Measurements from ENCODE around the gene NUPR1.

NUPR1 gene

DNA sequence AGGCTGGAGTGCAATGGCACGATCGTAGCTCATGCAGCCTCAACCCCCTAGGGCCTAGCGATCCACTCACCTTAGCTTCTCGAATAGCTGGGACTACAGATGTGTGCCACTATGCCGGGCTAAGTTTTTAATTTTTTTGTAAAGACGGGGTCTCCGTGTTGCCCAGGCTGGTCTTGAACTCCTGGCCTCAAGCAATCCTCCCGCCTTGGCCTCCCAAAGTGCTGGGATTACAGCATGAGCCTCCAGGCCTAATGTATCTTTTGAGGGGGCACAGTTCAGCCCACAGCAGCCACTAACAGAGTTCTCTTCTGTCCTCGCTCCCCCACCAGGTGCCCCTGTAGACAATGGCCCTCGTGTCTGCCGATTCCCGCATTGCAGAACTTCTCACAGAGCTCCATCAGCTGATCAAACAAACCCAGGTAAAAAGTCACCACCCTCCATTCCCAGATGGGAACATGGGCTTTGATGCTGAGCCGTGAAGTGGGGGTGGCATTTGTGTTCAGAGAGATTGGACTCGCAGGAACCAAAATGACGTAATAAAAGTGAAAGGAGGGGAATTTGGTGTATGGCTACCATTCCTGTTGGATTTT is 42.0 kb upstream of the NUPR1 start:
- H3K27ac ChIP-seq (ENCODE audit: extremely low read depth, low read depth, low read length), result no peak overlapping the region
- TF ChIP-seq, protein P1, sequence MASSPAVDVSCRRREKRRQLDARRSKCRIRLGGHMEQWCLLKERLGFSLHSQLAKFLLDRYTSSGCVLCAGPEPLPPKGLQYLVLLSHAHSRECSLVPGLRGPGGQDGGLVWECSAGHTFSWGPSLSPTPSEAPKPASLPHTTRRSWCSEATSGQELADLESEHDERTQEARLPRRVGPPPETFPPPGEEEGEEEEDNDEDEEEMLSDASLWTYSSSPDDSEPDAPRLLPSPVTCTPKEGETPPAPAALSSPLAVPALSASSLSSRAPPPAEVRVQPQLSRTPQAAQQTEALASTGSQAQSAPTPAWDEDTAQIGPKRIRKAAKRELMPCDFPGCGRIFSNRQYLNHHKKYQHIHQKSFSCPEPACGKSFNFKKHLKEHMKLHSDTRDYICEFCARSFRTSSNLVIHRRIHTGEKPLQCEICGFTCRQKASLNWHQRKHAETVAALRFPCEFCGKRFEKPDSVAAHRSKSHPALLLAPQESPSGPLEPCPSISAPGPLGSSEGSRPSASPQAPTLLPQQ (tag by site-specific recombination; IDR thresholded peaks at IDR 0.05), result no peak
- TF ChIP-seq ZNF19 (tag by site-specific recombination; IDR thresholded peaks at IDR 0.05; ENCODE audit: low read depth), result no peak
- TF ChIP-seq MYNN (tag by site-specific recombination; IDR thresholded peaks at IDR 0.05; ENCODE audit: borderline replicate concordance), result no peak
- TF ChIP-seq ZNF747 (tag by site-specific recombination; IDR thresholded peaks at IDR 0.05), result no peak
- TF ChIP-seq ZFP69B (tag by site-specific recombination; IDR thresholded peaks at IDR 0.05), result no peak
- TF ChIP-seq KLF16 (tag by site-specific recombination; IDR thresholded peaks at IDR 0.05), result no peak
- TF ChIP-seq ZBTB48 (tag by site-specific recombination; IDR thresholded peaks at IDR 0.05), result no peak
- TF ChIP-seq, protein P2, sequence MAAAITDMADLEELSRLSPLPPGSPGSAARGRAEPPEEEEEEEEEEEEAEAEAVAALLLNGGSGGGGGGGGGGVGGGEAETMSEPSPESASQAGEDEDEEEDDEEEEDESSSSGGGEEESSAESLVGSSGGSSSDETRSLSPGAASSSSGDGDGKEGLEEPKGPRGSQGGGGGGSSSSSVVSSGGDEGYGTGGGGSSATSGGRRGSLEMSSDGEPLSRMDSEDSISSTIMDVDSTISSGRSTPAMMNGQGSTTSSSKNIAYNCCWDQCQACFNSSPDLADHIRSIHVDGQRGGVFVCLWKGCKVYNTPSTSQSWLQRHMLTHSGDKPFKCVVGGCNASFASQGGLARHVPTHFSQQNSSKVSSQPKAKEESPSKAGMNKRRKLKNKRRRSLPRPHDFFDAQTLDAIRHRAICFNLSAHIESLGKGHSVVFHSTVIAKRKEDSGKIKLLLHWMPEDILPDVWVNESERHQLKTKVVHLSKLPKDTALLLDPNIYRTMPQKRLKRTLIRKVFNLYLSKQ (tag by site-specific recombination; IDR thresholded peaks at IDR 0.05; ENCODE audit: borderline replicate concordance), result no peak
- no peak for TF ChIP-seq KLF10 (tag by site-specific recombination; IDR thresholded peaks at IDR 0.05)
- TF ChIP-seq ZFP37 (tag by site-specific recombination; IDR thresholded peaks at IDR 0.05), result no peak
- TF ChIP-seq REPIN1 (tag by site-specific recombination; IDR thresholded peaks at IDR 0.05; ENCODE audit: low read depth), result no peak
- TF ChIP-seq, protein P3, sequence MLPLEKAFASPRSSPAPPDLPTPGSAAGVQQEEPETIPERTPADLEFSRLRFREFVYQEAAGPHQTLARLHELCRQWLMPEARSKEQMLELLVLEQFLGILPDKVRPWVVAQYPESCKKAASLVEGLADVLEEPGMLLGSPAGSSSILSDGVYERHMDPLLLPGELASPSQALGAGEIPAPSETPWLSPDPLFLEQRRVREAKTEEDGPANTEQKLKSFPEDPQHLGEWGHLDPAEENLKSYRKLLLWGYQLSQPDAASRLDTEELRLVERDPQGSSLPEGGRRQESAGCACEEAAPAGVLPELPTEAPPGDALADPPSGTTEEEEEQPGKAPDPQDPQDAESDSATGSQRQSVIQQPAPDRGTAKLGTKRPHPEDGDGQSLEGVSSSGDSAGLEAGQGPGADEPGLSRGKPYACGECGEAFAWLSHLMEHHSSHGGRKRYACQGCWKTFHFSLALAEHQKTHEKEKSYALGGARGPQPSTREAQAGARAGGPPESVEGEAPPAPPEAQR (tag by site-specific recombination; IDR thresholded peaks at IDR 0.05), result no peak
- no peaks in the 10 kb centered on the region for H3K4me1 ChIP-seq (ENCODE audit: control insufficient read depth, insufficient read depth, low read length)
- H3K4me3 ChIP-seq (ENCODE audit: low read depth, low read length), result no peak overlapping the region
- no peaks in the 10 kb centered on the region for H3K9me3 ChIP-seq (ENCODE audit: control insufficient read depth, insufficient read depth, low read depth, low read length)
- POLR2A ChIA-PET, result no interaction called here
- CTCF ChIA-PET, result interaction anchor here (0.6 kb wide), 1 partner anchor 8 kb away, joined by 3 read pairs; no protein-coding TSS in a partner anchor
- H3K36me3 ChIP-seq (ENCODE audit: control insufficient read depth in 2 of 2, insufficient read depth in 1 of 2, low read length in 2 of 2), result peaks cover 0 to 22% of the 10 kb centered on the region in 2 experiments; a peak in 2 of 3 replicates

DNA sequence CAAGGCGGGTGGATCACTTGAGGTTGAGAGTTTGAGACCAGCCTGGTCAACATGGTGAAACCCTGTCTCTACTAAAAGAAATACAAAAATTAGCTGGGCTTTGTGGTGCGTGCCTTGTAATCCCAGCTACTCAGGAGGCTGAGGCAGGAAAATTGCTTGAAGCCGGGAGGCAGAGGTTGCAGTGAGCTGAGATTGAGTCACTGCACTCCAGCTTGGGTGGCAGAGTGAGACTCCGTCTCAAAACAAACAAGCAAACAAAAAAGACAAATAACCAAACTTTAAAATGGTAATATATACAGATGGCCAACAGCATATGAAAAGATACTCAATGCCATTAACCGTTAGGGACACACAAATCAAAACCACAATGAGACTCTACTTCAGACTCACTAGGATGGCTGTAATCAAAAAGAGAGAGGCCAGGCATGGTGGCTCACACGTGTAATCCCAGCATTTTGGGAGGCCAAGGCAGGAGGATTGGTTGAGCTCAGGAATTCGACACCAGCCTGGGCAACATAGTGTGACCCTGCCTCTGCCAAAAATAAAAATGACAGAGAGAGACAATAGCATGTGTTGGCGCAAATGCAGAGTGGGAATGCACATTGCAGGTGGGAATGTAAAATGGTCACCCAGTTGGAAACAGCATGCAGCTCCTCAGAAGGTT is 36.8 kb upstream of the NUPR1 start:
- no peaks in the 10 kb centered on the region; a peak in 1 of 3 replicates for H3K36me3 ChIP-seq (ENCODE audit: control insufficient read depth in 2 of 2, insufficient read depth in 1 of 2, low read length in 2 of 2)
- ChIA-PET CTCF (no interaction called here), POLR2A (no interaction called here)
- no peak overlapping the region for H3K4me3 ChIP-seq (ENCODE audit: low read depth, low read length)
- H3K4me1 ChIP-seq (ENCODE audit: control insufficient read depth, insufficient read depth, low read length), result no peaks in the 10 kb centered on the region
- no peaks in the 10 kb centered on the region for H3K9me3 ChIP-seq (ENCODE audit: control insufficient read depth, insufficient read depth, low read depth, low read length)
- TF ChIP-seq ZNF677 (tag by site-specific recombination; IDR thresholded peaks at IDR 0.05), result no peak
- no peak for TF ChIP-seq GLI4 (tag by site-specific recombination; IDR thresholded peaks at IDR 0.05)
- no peak for TF ChIP-seq ZNF37A (tag by site-specific recombination; IDR thresholded peaks at IDR 0.05)
- no peak for TF ChIP-seq KLF9 (tag by site-specific recombination; IDR thresholded peaks at IDR 0.05; ENCODE audit: low read depth)
- TF ChIP-seq ZNF19 (tag by site-specific recombination; IDR thresholded peaks at IDR 0.05; ENCODE audit: low read depth), result no peak
- TF ChIP-seq, protein P4, sequence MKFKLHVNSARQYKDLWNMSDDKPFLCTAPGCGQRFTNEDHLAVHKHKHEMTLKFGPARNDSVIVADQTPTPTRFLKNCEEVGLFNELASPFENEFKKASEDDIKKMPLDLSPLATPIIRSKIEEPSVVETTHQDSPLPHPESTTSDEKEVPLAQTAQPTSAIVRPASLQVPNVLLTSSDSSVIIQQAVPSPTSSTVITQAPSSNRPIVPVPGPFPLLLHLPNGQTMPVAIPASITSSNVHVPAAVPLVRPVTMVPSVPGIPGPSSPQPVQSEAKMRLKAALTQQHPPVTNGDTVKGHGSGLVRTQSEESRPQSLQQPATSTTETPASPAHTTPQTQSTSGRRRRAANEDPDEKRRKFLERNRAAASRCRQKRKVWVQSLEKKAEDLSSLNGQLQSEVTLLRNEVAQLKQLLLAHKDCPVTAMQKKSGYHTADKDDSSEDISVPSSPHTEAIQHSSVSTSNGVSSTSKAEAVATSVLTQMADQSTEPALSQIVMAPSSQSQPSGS (tag by site-specific recombination; IDR thresholded peaks at IDR 0.05; ENCODE audit: low read depth), result no peak
- no peak overlapping the region for H3K27ac ChIP-seq (ENCODE audit: extremely low read depth, low read depth, low read length)

All from HEK293 (cell line).